ENCODE measurements around the gene SLC22A12. TPM values are rescaled to one million over a fixed set of nuclear protein-coding genes. Genes with fewer than 3 reads are reported as not detected.

The SLC22A12 gene
- total RNA-seq (2014; rRNA removed) (not detected in 2 replicates), Bru-seq, nascent RNA (not detected), BruChase-seq, experiment 1, labeled RNA remaining after a 6-hour chase (not detected), BruChase-seq, experiment 2, labeled RNA remaining after a 2-hour chase (not detected)
- long read RNA-seq, result 0 reads

DNA sequence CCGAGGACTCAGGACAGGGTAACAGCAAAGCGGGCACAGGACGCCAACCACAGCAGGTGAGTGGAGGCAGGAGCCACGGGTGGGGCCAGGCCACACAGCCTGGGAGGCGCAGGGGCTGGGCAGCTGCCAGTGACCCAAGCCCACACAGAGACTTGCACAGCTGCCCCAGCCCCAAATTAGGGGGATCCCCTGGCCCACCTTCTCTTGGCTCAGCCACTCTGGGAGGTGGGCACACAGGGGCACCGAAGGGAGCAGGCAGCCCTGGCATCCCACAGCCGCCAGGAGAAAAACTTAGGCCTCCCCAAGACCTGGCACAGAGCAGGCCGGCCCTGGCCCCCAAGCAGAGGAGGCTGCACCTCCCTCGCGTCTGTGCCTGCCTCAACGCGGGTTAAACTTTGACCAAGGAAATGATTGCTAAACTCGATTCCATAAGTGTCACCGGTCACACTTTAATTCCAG is at the start of gene SLC22A12:
Gene SLC22A12 (plus strand): TSS at position 458 of the 459 bp plus-strand sequence. CDS start 337 bp downstream, outside the sequence.
- Histone ChIP-seq H3K36me3 (ENCODE audit: low read depth, low read length) (no peaks in the 10 kb centered on the region), H3K27ac (ENCODE audit: low read length) (no peak within 1 kb of the TSS), H3K9ac (ENCODE audit: low read length) (no peak within 1 kb of the TSS), H3K27me3 (ENCODE audit: low read length) (peaks cover 4% of the 10 kb centered on the region; the same call in 1 of the 2 replicates), H3K4me2 (ENCODE audit: low read length) (no peak within 1 kb of the TSS), H2AFZ (ENCODE audit: low read length) (no peak within 1 kb of the TSS), H3K79me2 (ENCODE audit: low read length) (no peaks in the 10 kb centered on the region), H3K9me3 (ENCODE audit: low read length) (peaks cover 3% of the 10 kb centered on the region; the same call in 1 of the 2 replicates), H3K4me1 (ENCODE audit: insufficient read depth, low read length) (no peaks in the 10 kb centered on the region), H3K9me2 (replicated peaks; ENCODE audit: low read length) (no peaks in the 10 kb centered on the region), H3K4me3 (ENCODE audit: low read length) (no peak within 1 kb of the TSS), H3F3A (ENCODE audit: low read length, unreplicated experiment) (no peaks in the 10 kb centered on the region), H4K20me1 (ENCODE audit: low read length) (no peaks in the 10 kb centered on the region)
- no TSS peak for BruUV-seq (replicated peaks)
- DNase-seq (no peak), ATAC-seq (no peak)
- ChIA-PET POLR2A (ENCODE audit: unreplicated experiment) (no interaction called here), CTCF (no interaction called here)
- TF ChIP-seq, protein P1, sequence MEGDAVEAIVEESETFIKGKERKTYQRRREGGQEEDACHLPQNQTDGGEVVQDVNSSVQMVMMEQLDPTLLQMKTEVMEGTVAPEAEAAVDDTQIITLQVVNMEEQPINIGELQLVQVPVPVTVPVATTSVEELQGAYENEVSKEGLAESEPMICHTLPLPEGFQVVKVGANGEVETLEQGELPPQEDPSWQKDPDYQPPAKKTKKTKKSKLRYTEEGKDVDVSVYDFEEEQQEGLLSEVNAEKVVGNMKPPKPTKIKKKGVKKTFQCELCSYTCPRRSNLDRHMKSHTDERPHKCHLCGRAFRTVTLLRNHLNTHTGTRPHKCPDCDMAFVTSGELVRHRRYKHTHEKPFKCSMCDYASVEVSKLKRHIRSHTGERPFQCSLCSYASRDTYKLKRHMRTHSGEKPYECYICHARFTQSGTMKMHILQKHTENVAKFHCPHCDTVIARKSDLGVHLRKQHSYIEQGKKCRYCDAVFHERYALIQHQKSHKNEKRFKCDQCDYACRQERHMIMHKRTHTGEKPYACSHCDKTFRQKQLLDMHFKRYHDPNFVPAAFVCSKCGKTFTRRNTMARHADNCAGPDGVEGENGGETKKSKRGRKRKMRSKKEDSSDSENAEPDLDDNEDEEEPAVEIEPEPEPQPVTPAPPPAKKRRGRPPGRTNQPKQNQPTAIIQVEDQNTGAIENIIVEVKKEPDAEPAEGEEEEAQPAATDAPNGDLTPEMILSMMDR (conservative IDR thresholded peaks at IDR 0.05; ENCODE audit: low read depth, low read length), result no peak
- TF ChIP-seq EZH2phosphoT487 (IDR thresholded peaks at IDR 0.05; ENCODE audit: borderline replicate concordance, low read length) (no peak), EZH2 (IDR thresholded peaks at IDR 0.05; ENCODE audit: low read length, unreplicated experiment) (no peak)
- intact Hi-C loops (cut with micrococcal nuclease), result no loop called here

DNA sequence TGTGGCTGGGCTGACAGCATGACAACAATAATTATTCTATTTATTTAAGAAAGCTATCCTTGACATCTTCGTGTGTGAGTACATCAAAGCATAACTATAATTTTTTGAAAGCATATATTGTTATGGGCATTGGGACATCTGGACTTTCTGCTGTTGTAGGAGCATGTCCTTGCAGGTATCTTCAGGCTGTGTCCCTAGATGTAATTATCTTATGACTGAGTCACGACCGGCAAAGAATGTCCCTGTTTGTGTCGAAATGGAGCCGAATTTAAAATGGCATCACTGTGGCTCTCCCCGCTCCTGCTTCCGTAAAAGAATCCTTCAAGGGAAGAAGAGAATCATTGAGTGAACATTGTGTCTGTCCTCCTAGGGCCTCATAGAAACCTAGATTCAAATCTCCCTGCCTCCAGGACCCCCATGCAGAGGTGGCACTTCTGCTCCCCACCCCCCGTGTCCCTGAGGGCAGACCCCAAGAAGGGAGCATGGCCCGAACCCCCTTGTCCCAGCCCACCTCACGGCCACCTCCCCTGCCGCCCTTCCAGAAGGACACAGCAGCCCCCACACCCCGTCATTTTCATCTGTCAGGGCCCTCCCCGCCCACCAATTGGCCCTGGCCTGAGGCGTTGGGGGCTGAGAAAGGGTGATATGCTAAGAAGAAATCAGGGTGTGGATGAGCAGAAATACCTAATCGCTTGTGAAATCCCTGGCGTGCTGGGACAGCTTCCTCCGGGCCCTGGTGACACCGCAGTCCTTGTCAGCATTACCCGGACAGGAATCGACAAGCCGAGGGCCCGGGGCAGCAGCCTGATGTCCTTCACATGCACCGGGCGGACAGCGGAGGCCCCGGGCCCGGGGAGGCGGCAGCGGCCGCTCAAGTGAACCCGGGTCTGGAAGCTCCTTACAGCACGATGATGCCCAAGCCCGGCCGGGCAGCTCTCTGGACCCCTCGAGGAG is 48.6 kb upstream of the SLC22A12 start:
- Histone ChIP-seq H3F3A (ENCODE audit: low read length, unreplicated experiment) (no peaks in the 10 kb centered on the region), H3K4me1 (ENCODE audit: insufficient read depth, low read length) (peaks cover 11% of the 10 kb centered on the region), H3K4me2 (ENCODE audit: low read length) (no peak overlapping the region), H3K9ac (ENCODE audit: low read length) (no peak overlapping the region), H3K4me3 (ENCODE audit: low read length) (no peak overlapping the region), H3K27me3 (ENCODE audit: low read length) (peaks cover 24% of the 10 kb centered on the region; the same call in 1 of the 2 replicates), H3K9me3 (ENCODE audit: low read length) (no peaks in the 10 kb centered on the region), H3K27ac (ENCODE audit: low read length) (no peak overlapping the region), H4K20me1 (ENCODE audit: low read length) (no peaks in the 10 kb centered on the region), H2AFZ (ENCODE audit: low read length) (no peak overlapping the region), H3K9me2 (replicated peaks; ENCODE audit: low read length) (no peaks in the 10 kb centered on the region), H3K36me3 (ENCODE audit: low read depth, low read length) (no peaks in the 10 kb centered on the region), H3K79me2 (ENCODE audit: low read length) (no peaks in the 10 kb centered on the region)
- DNase-seq (no peak), ATAC-seq (no peak)
- ChIA-PET POLR2A (ENCODE audit: unreplicated experiment) (no interaction called here), CTCF (no interaction called here)
- intact Hi-C loops (cut with micrococcal nuclease), result no loop called here
- BruUV-seq (replicated peaks), result no TSS peak
- TF ChIP-seq EZH2 (IDR thresholded peaks at IDR 0.05; ENCODE audit: low read length, unreplicated experiment), result no peak
- TF ChIP-seq, protein P1 (conservative IDR thresholded peaks at IDR 0.05; ENCODE audit: low read depth, low read length), result no peak
- no peak for TF ChIP-seq EZH2phosphoT487 (IDR thresholded peaks at IDR 0.05; ENCODE audit: borderline replicate concordance, low read length)
